Measurements from ENCODE around the gene SLC6A18. TPM values are rescaled to one million over a fixed set of nuclear protein-coding genes. Genes with fewer than 3 reads are reported as not detected.

Gene SLC6A18
- polyA plus RNA-seq, 1 of the 3 experiments (the other 2 are of a cell fraction), result not detected

- CTCF ChIA-PET, result no interaction called here
Measured at GRCh38 chr5:1239505-1240251, 14.5 kb downstream of the SLC6A18 start.

More at GRCh38 chr5:1239505-1240251, 14.5 kb downstream of the SLC6A18 start:
- no peaks in the 10 kb centered on the region for H3K36me3 ChIP-seq (replicated peaks in 1 of 2; ENCODE audit: control insufficient read depth in 1 of 2, insufficient read depth in 2 of 2, low read length in 1 of 2)
- no peak for TF ChIP-seq ZBTB33 (IDR thresholded peaks at IDR 0.05; ENCODE audit: borderline replicate concordance, low read depth)
- TF ChIP-seq, protein P1, sequence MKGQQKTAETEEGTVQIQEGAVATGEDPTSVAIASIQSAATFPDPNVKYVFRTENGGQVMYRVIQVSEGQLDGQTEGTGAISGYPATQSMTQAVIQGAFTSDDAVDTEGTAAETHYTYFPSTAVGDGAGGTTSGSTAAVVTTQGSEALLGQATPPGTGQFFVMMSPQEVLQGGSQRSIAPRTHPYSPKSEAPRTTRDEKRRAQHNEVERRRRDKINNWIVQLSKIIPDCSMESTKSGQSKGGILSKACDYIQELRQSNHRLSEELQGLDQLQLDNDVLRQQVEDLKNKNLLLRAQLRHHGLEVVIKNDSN (IDR thresholded peaks at IDR 0.05; ENCODE audit: borderline replicate concordance, low read depth), result no peak
- TF ChIP-seq SMC3 (IDR thresholded peaks at IDR 0.05; ENCODE audit: low read depth, low read length), result no peak
- no peak for TF ChIP-seq RCOR1 (IDR thresholded peaks at IDR 0.05; ENCODE audit: low read length)
- no peak for TF ChIP-seq FOSL2 (IDR thresholded peaks at IDR 0.05; ENCODE audit: borderline replicate concordance, low read depth)
- no peak for TF ChIP-seq POLR2AphosphoS5 (IDR thresholded peaks at IDR 0.05; ENCODE audit: low read depth, low read length)
- no peak for TF ChIP-seq MAX (IDR thresholded peaks at IDR 0.05; ENCODE audit: low read depth)
- TF ChIP-seq, protein P2, sequence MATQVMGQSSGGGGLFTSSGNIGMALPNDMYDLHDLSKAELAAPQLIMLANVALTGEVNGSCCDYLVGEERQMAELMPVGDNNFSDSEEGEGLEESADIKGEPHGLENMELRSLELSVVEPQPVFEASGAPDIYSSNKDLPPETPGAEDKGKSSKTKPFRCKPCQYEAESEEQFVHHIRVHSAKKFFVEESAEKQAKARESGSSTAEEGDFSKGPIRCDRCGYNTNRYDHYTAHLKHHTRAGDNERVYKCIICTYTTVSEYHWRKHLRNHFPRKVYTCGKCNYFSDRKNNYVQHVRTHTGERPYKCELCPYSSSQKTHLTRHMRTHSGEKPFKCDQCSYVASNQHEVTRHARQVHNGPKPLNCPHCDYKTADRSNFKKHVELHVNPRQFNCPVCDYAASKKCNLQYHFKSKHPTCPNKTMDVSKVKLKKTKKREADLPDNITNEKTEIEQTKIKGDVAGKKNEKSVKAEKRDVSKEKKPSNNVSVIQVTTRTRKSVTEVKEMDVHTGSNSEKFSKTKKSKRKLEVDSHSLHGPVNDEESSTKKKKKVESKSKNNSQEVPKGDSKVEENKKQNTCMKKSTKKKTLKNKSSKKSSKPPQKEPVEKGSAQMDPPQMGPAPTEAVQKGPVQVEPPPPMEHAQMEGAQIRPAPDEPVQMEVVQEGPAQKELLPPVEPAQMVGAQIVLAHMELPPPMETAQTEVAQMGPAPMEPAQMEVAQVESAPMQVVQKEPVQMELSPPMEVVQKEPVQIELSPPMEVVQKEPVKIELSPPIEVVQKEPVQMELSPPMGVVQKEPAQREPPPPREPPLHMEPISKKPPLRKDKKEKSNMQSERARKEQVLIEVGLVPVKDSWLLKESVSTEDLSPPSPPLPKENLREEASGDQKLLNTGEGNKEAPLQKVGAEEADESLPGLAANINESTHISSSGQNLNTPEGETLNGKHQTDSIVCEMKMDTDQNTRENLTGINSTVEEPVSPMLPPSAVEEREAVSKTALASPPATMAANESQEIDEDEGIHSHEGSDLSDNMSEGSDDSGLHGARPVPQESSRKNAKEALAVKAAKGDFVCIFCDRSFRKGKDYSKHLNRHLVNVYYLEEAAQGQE (IDR thresholded peaks at IDR 0.05; ENCODE audit: low read depth, low read length), result no peak
- no peak overlapping the region for H3K4me3 ChIP-seq (ENCODE audit: low read depth in 2 of 2, low read length in 1 of 2)
- peaks cover 8% of the 10 kb centered on the region for H3K27me3 ChIP-seq (ENCODE audit: insufficient read depth)
- H3F3A ChIP-seq (replicated peaks; ENCODE audit: insufficient read depth), result no peaks in the 10 kb centered on the region
- H2AFZ ChIP-seq (ENCODE audit: low read depth), result no peak overlapping the region
- H3K27ac ChIP-seq (ENCODE audit: low read depth in 2 of 2, low read length in 1 of 2), result no peak overlapping the region
- POLR2A ChIA-PET, result no interaction called here
- no peaks in the 10 kb centered on the region for H3K9me2 ChIP-seq
- H3K79me2 ChIP-seq (ENCODE audit: insufficient read depth), result no peaks in the 10 kb centered on the region
- 33% methylated on average over 20 of the region's 22 CpGs for WGBS (ENCODE audit: low lambda C conversion rate)
- no peak overlapping the region for H3K4me2 ChIP-seq
- H3K9ac ChIP-seq, result no peak overlapping the region
- H4K20me1 ChIP-seq (ENCODE audit: insufficient read depth), result no peaks in the 10 kb centered on the region
- DNase-seq, result no peak
- no peaks in the 10 kb centered on the region for H3K4me1 ChIP-seq (ENCODE audit: control insufficient read depth in 1 of 2, insufficient read depth in 2 of 2, low read depth in 1 of 2, low read length in 1 of 2)
- no peaks in the 10 kb centered on the region; the same call in 1 of the 2 replicates for H3K9me3 ChIP-seq

Measured in SK-N-SH (cell line).